HTR-8/SVneo (cell line): ENCODE data around the gene PRRT1B.
"Not testable (repeated sequence)": the region's sequence is repeated elsewhere in the genome, so short reads cannot be mapped to it uniquely, and the experiment has no call there.

Experiments
- DNase-seq: peaks from one replicate; pipeline ENCODE4 v3.0.0; 2011; ENCODE audit warnings: low spot score, mixed read lengths; ENCODE audit not compliant: insufficient read length
- FAIRE-seq: peaks from 2 replicates; lab custom pipeline; 2011; peaks lifted over from hg19 to GRCh38; lab: Jason Lieb, UNC

PRRT1B gene

GRCh38 chr9:131546336-131547084, 1.2 kb downstream of the PRRT1B start:
- DNase-seq, result peak; percentile 39
- FAIRE-seq, result no peak

- FAIRE-seq, DNase-seq: not testable (repeated sequence)
These were observed 3.9 kb downstream of the PRRT1B start for GRCh38 chr9:131549186-131549585.

- DNase-seq, FAIRE-seq: not testable (repeated sequence)
These were observed 5.1 kb downstream of the PRRT1B start for GRCh38 chr9:131550465-131550864.

- DNase-seq, result no peak
- FAIRE-seq, result no peak
These were observed 6.7 kb downstream of the PRRT1B start for GRCh38 chr9:131552030-131552429.

GRCh38 chr9:131554087-131554842, 8.9 kb downstream of the PRRT1B start:
- FAIRE-seq (no peak), DNase-seq (no peak)

- FAIRE-seq (no peak), DNase-seq (no peak)
These were observed 9.6 kb downstream of the PRRT1B start for GRCh38 chr9:131554843-131555351.

GRCh38 chr9:131555841-131556673, 10.7 kb downstream of the PRRT1B start:
- DNase-seq (no peak), FAIRE-seq (no peak)

GRCh38 chr9:131557855-131558548, 12.7 kb downstream of the PRRT1B start:
- DNase-seq (no peak), FAIRE-seq (no peak)

GRCh38 chr9:131559421-131560000, 14.2 kb downstream of the PRRT1B start:
- DNase-seq, result no peak
- FAIRE-seq, result no peak

- no peak for FAIRE-seq
- DNase-seq, result peak; percentile 20
These were observed 17.0 kb downstream of the PRRT1B start for GRCh38 chr9:131562032-131562959.

GRCh38 chr9:131565369-131565768, 20.0 kb downstream of the PRRT1B start:
- no peak for FAIRE-seq
- DNase-seq, result no peak

- FAIRE-seq (no peak), DNase-seq (no peak)
These were observed 20.8 kb downstream of the PRRT1B start for GRCh38 chr9:131566158-131566557.

GRCh38 chr9:131567910-131568309, 22.6 kb downstream of the PRRT1B start:
- no peak for DNase-seq
- FAIRE-seq, result no peak

GRCh38 chr9:131574730-131575640, 29.7 kb downstream of the PRRT1B start:
- DNase-seq (no peak), FAIRE-seq (no peak)

- no peak for DNase-seq
- FAIRE-seq, result no peak
These were observed 30.9 kb downstream of the PRRT1B start for GRCh38 chr9:131575946-131576853.
